Caco-2 (cell line): ENCODE results near the gene MYLK3. TPM values are rescaled to one million over a fixed set of nuclear protein-coding genes. Genes with fewer than 3 reads are reported as not detected.

Source experiments
- BruUV-seq: library from RNA; stranded (reverse); fragments of 400-500 nt; replicated peaks from 2 replicates; lab custom pipeline; 2021; lab: Mats Ljungman, UMichigan
- CTCF ChIA-PET: fragments of 300-600 bp; sonication (Branson Sonifier 250); formaldehyde crosslinking; loops from one replicate; lab custom pipeline; 2022; ENCODE audit warnings: antibody characterized with exemption; lab: Charles Lee
- POLR2A ChIA-PET: fragments of 300-600 bp; sonication (Branson Sonifier 250); formaldehyde crosslinking; loops from one replicate; lab custom pipeline; 2022; ENCODE audit warnings: antibody characterized with exemption; lab: Charles Lee
- DNase-seq, 2 experiments: peaks; one replicate each; pipeline versions ENCODE4 v3.0.0 to v3.0.0-alpha.2; 2020 to 2022
- H3K27me3 ChIP-seq: replicated peaks from 2 replicates; pipeline ENCODE4 v1.6.0; 2011; ENCODE audit warnings: low read length; ENCODE audit not compliant: control insufficient read depth, insufficient read depth
- H3K36me3 ChIP-seq: 2 replicates; pipeline ENCODE4 v1.5.1; 2011; ENCODE audit warnings: low read length; ENCODE audit not compliant: control insufficient read depth, insufficient read depth
- H3K4me1 ChIP-seq: fragments of 250-450 bp; sonication (Bioruptor Pico); 2 replicates; pipeline ENCODE4 v1.5.1; 2020; ENCODE audit warnings: mild to moderate bottlenecking
- H3K4me3 ChIP-seq: 2 replicates; pipeline ENCODE4 v1.5.1; 2011; ENCODE audit warnings: low read depth, mild to moderate bottlenecking, control low read depth, low read length
- H3K9me3 ChIP-seq: fragments of 250-450 bp; sonication (Bioruptor Pico); 2 replicates; pipeline ENCODE4 v1.5.1; 2020; ENCODE audit warnings: mild to moderate bottlenecking, moderate library complexity
- H3K27ac Mint-ChIP-seq: one replicate; pipeline ENCODE4 v1.8.0; 2022; ENCODE audit warnings: mixed read lengths; ENCODE audit not compliant: unreplicated experiment
- H3K27me3 Mint-ChIP-seq: one replicate; pipeline ENCODE4 v1.8.0; 2022; ENCODE audit warnings: mixed read lengths; ENCODE audit not compliant: insufficient read depth, unreplicated experiment
- H3K36me3 Mint-ChIP-seq: one replicate; pipeline ENCODE4 v1.8.0; 2022; ENCODE audit warnings: mild to moderate bottlenecking, mixed read lengths; ENCODE audit not compliant: insufficient read depth, unreplicated experiment
- H3K4me1 Mint-ChIP-seq: one replicate; pipeline ENCODE4 v1.8.0; 2022; ENCODE audit warnings: low read depth, mixed read lengths; ENCODE audit not compliant: unreplicated experiment
- H3K4me3 Mint-ChIP-seq: one replicate; pipeline ENCODE4 v1.8.0; 2022; ENCODE audit warnings: mild to moderate bottlenecking, moderate library complexity, mixed read lengths; ENCODE audit not compliant: unreplicated experiment
- H3K9me3 Mint-ChIP-seq: one replicate; pipeline ENCODE4 v1.8.0; 2022; ENCODE audit warnings: mixed read lengths; ENCODE audit not compliant: unreplicated experiment
- intact Hi-C: fragments of 100-400 bp; cut with micrococcal nuclease; formaldehyde crosslinking; loops from one replicate; pipeline ENCODE4 v1.10.0; 2022; ENCODE audit not compliant: unreplicated experiment
- total RNA-seq: library from RNA; stranded (reverse); gene quantifications from 2 replicates; pipeline ENCODE4 v1.2.3, GENCODE V29; 2022
- TF ChIP-seq, protein P1 (sequence below), 2 experiments: fragments of 200-600 bp in 1 of 2; IDR thresholded peaks; 1 replicate in 1 of 2; 2 replicates in 1 of 2; pipeline versions ENCODE4 v1.5.1 to v1.8.0; 2011 to 2022; ENCODE audit warnings: antibody characterized with exemption in 1 of 2, control low read depth in 1 of 2, inconsistent platforms in 1 of 2, low read depth in 1 of 2, low read length in 1 of 2, mild to moderate bottlenecking in 1 of 2, moderate library complexity in 1 of 2; ENCODE audit not compliant: insufficient read depth in 1 of 2, severe bottlenecking in 1 of 2, unreplicated experiment in 1 of 2

The MYLK3 gene
- total RNA-seq, 1 experiment from 2014 or later, result 1.2 TPM

DNA sequence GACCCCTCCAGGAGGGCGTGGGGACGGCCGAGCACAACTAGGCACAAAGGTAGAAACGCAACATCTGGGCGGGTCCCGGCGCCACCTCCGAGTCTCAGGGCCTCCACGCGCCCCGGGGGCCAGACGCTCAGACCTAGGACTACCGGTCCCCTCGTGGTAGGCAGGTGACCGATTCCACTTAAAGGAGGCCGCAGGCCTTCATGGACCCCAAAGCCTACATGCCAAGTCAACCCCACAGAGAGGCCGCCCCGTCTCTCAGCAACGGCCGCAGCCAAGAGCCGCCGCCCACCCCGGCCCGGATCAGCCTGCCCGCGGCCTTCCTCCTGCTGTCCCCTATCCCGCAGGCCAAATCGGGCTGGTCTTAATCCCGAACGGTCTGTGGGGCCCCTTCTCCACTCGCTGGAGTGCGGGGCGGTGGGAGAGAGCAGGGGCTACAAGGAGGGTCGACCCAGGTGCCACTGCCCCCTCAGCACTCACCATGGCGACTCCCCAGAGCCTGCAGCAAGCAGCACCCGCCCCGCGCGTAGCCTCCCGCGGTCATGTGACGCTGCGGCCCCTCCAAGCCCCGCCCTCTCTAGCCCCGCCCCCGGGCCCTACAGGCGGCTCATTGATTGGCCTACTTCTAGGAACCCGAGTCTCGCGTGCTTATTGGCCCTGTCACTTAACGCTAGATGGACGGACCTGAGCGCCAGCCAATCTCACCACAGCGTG, 59.3 kb downstream of the MYLK3 start, which contains the start of gene VPS35:
Gene VPS35 (minus strand): TSS at position 525 of the 711 bp plus-strand sequence. CDS start 45 bp downstream, at position 480.
- Mint-ChIP-seq H3K9me3 (no peaks in the 10 kb centered on the region), H3K36me3 (peaks cover 28% of the 10 kb centered on the region), H3K27me3 (no peaks in the 10 kb centered on the region), H3K27ac (no peak within 1 kb of the TSS), H3K4me1 (peaks cover 34% of the 10 kb centered on the region), H3K4me3 (no peak within 1 kb of the TSS)
- ChIA-PET POLR2A (interaction anchor here (1.7 kb wide), 1 partner anchor 101 kb away, joined by 8 read pairs; no protein-coding TSS in a partner anchor), CTCF (interaction anchor here (1.0 to 1.6 kb wide), 3 partner anchors 15 to 113 kb away, joined by 4 to 10 read pairs (median 5); no protein-coding TSS in a partner anchor)
- DNase-seq, result peak; percentile 99
- Histone ChIP-seq H3K27me3 (no peaks in the 10 kb centered on the region), H3K36me3 (no peaks in the 10 kb centered on the region), H3K4me3 (peak within 1 kb of the TSS; percentile 71), H3K9me3 (no peaks in the 10 kb centered on the region), H3K4me1 (peaks cover 48% of the 10 kb centered on the region)
- intact Hi-C loops, result loop anchor here (1.0 to 5.0 kb wide), 3 partner anchors 59 to 113 kb away; partner anchors contain the start of gene MYLK3
- TF ChIP-seq, protein P1, sequence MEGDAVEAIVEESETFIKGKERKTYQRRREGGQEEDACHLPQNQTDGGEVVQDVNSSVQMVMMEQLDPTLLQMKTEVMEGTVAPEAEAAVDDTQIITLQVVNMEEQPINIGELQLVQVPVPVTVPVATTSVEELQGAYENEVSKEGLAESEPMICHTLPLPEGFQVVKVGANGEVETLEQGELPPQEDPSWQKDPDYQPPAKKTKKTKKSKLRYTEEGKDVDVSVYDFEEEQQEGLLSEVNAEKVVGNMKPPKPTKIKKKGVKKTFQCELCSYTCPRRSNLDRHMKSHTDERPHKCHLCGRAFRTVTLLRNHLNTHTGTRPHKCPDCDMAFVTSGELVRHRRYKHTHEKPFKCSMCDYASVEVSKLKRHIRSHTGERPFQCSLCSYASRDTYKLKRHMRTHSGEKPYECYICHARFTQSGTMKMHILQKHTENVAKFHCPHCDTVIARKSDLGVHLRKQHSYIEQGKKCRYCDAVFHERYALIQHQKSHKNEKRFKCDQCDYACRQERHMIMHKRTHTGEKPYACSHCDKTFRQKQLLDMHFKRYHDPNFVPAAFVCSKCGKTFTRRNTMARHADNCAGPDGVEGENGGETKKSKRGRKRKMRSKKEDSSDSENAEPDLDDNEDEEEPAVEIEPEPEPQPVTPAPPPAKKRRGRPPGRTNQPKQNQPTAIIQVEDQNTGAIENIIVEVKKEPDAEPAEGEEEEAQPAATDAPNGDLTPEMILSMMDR (IDR thresholded peaks at IDR 0.05; ENCODE audit: insufficient read depth in 1 of 2, low read depth in 1 of 2, low read length in 1 of 2, severe bottlenecking in 1 of 2, unreplicated experiment in 1 of 2), result peak in 1 of 2 experiments; percentile 63
- BruUV-seq, result no TSS peak

DNA sequence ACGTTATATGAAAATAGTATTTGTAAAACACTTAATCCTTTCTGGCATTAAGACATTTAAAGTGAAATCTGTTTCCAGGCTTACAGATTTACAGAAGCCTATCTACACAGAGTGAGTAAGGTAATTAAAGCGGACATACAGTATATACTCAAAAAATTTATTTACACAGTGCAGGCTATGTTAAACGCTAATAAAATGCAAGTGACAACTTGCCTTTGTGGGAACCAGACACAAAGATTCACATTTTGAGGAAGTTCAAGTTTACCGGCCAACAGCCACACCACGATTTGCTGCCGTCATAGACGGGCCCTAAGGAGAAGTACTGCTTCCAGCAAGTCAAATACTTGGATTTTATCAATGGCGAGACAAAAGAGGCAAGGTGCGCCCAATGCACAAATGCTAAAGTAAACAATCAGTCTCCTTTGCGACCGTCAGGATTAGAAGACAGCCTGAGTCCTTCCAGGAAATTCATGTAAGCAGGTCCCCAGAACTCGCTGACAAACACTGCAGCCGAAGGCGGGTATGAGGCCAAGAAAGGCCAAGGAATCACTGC, 60.0 kb downstream of the MYLK3 start:
- H3K4me1 ChIP-seq, result peaks cover 55% of the 10 kb centered on the region
- intact Hi-C loops, result loop anchor here (2.0 to 5.0 kb wide), 2 partner anchors 59 to 114 kb away; no protein-coding TSS in a partner anchor
- Mint-ChIP-seq H3K4me3 (no peak overlapping the region), H3K36me3 (peaks cover 27% of the 10 kb centered on the region), H3K4me1 (peaks cover 35% of the 10 kb centered on the region), H3K27me3 (no peaks in the 10 kb centered on the region), H3K27ac (no peak overlapping the region), H3K9me3 (no peaks in the 10 kb centered on the region)
- H3K9me3 ChIP-seq, result no peaks in the 10 kb centered on the region
- H3K27me3 ChIP-seq, result no peaks in the 10 kb centered on the region
- DNase-seq, result no peak
- TF ChIP-seq, protein P1 (IDR thresholded peaks at IDR 0.05; ENCODE audit: insufficient read depth in 1 of 2, low read depth in 1 of 2, low read length in 1 of 2, severe bottlenecking in 1 of 2, unreplicated experiment in 1 of 2), result no peak
- no TSS peak for BruUV-seq
- ChIA-PET POLR2A (no interaction called here), CTCF (no interaction called here)
- H3K4me3 ChIP-seq, result peak overlapping the region; percentile 71
- H3K36me3 ChIP-seq, result no peaks in the 10 kb centered on the region

GRCh38 chr16:46687486-46687885, 60.7 kb downstream of the MYLK3 start:
- peaks cover 62% of the 10 kb centered on the region for H3K4me1 ChIP-seq
- ChIA-PET CTCF (no interaction called here), POLR2A (no interaction called here)
- Mint-ChIP-seq H3K36me3 (peaks cover 20% of the 10 kb centered on the region), H3K4me3 (no peak overlapping the region), H3K27me3 (no peaks in the 10 kb centered on the region), H3K9me3 (no peaks in the 10 kb centered on the region), H3K27ac (no peak overlapping the region), H3K4me1 (peaks cover 35% of the 10 kb centered on the region)
- peak overlapping the region; percentile 71 for H3K4me3 ChIP-seq
- no peaks in the 10 kb centered on the region for H3K9me3 ChIP-seq
- no peaks in the 10 kb centered on the region for H3K27me3 ChIP-seq
- DNase-seq, result no peak
- H3K36me3 ChIP-seq, result no peaks in the 10 kb centered on the region
- BruUV-seq, result no TSS peak
- intact Hi-C loops, result loop anchor here (5.0 kb wide), 1 partner anchor 115 kb away; no protein-coding TSS in a partner anchor
- TF ChIP-seq, protein P1 (IDR thresholded peaks at IDR 0.05; ENCODE audit: insufficient read depth in 1 of 2, low read depth in 1 of 2, low read length in 1 of 2, severe bottlenecking in 1 of 2, unreplicated experiment in 1 of 2), result peak in 1 of 2 experiments; percentile 13
